HG03469 (cell line): ENCODE data around the gene PDC.

Experiments used
- ATAC-seq: cut with Tn5 transposase; IDR thresholded peaks from one replicate; pipeline ENCODE4 v1.9.1; 2021; ENCODE audit warnings: mild to moderate bottlenecking, moderate library complexity, moderate number of reproducible peaks; ENCODE audit not compliant: unreplicated experiment

PDC gene

GRCh38 chr1:186461014-186461413 is at the start of gene PDC:
Gene PDC (minus strand): TSS chr1:186461114. CDS start chr1:186449459, 11,655 bp downstream.
- ATAC-seq = no peak

GRCh38 chr1:186503190-186503589 is 42.3 kb upstream of the PDC start:
- no peak for ATAC-seq

GRCh38 chr1:186502087-186502486 is 41.2 kb upstream of the PDC start:
- peak; percentile 59 for ATAC-seq

GRCh38 chr1:186500804-186501203 is 39.9 kb upstream of the PDC start:
- ATAC-seq = no peak

GRCh38 chr1:186499571-186499970 is 38.7 kb upstream of the PDC start:
- ATAC-seq = no peak

- ATAC-seq = no peak
Observed at GRCh38 chr1:186498695-186499389, 37.9 kb upstream of the PDC start.

- no peak for ATAC-seq
Observed at GRCh38 chr1:186498071-186498470, 37.2 kb upstream of the PDC start.

- ATAC-seq = peak; percentile 47
Observed at GRCh38 chr1:186497651-186498050, 36.7 kb upstream of the PDC start.

GRCh38 chr1:186496171-186496851 is 35.4 kb upstream of the PDC start:
- no peak for ATAC-seq

- peak; percentile 46 for ATAC-seq
Observed at GRCh38 chr1:186494832-186495271, 33.9 kb upstream of the PDC start.

- no peak for ATAC-seq
Observed at GRCh38 chr1:186492531-186493291, 31.8 kb upstream of the PDC start.

- no peak for ATAC-seq
Observed at GRCh38 chr1:186491336-186491735, 30.4 kb upstream of the PDC start.

GRCh38 chr1:186487163-186487562 is 26.2 kb upstream of the PDC start:
- ATAC-seq = no peak

GRCh38 chr1:186486061-186486460 is 25.1 kb upstream of the PDC start:
- no peak for ATAC-seq

GRCh38 chr1:186483561-186483960 is 22.6 kb upstream of the PDC start:
- ATAC-seq = no peak

- ATAC-seq = peak; percentile 74
Observed at GRCh38 chr1:186482661-186483255, 21.8 kb upstream of the PDC start.

- no peak for ATAC-seq
Observed at GRCh38 chr1:186481303-186481888, 20.5 kb upstream of the PDC start.

- ATAC-seq = no peak
Observed at GRCh38 chr1:186479162-186479561, 18.2 kb upstream of the PDC start.

- ATAC-seq = no peak
Observed at GRCh38 chr1:186476264-186477040, 15.5 kb upstream of the PDC start.

- no peak for ATAC-seq
Observed at GRCh38 chr1:186474208-186474607, 13.3 kb upstream of the PDC start.
